ENCODE results near the gene KLK3.

DNA sequence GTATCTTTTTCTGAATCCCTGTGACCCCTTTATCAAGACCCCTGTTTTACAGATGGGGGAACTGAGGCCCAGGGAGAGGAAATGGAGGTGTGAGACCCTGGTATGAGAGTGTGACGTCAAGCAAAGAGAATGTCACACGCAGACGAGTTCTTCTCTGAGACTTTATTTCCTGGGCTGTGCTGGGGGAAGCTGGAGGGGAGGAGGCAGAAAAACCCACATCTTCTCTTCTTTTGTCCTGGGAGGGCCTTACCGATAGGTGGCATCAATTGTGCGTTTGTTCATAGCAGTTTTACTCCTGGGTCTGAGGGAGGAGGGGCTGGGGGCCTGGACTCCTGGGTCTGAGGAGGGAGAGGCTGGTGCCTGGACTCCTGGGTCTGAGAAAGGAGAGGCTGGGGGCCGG, 16.5 kb upstream of the KLK3 start:
- TF ChIP-seq, protein P1, sequence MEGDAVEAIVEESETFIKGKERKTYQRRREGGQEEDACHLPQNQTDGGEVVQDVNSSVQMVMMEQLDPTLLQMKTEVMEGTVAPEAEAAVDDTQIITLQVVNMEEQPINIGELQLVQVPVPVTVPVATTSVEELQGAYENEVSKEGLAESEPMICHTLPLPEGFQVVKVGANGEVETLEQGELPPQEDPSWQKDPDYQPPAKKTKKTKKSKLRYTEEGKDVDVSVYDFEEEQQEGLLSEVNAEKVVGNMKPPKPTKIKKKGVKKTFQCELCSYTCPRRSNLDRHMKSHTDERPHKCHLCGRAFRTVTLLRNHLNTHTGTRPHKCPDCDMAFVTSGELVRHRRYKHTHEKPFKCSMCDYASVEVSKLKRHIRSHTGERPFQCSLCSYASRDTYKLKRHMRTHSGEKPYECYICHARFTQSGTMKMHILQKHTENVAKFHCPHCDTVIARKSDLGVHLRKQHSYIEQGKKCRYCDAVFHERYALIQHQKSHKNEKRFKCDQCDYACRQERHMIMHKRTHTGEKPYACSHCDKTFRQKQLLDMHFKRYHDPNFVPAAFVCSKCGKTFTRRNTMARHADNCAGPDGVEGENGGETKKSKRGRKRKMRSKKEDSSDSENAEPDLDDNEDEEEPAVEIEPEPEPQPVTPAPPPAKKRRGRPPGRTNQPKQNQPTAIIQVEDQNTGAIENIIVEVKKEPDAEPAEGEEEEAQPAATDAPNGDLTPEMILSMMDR (conservative IDR thresholded peaks at IDR 0.05; ENCODE audit: low read depth, low read length), result peak; percentile 17; the same call in 1 of the 2 replicates
- TF ChIP-seq POLR2A (IDR thresholded peaks at IDR 0.05; ENCODE audit: low read depth, low read length) (no peak), FOS (IDR thresholded peaks at IDR 0.05; ENCODE audit: low read depth, low read length) (no peak), RCOR1 (IDR thresholded peaks at IDR 0.05; ENCODE audit: insufficient replicate concordance, low read length) (no peak), MAFK (IDR thresholded peaks at IDR 0.05; ENCODE audit: low read depth, low read length) (no peak), MAZ (IDR thresholded peaks at IDR 0.05; ENCODE audit: borderline replicate concordance, low read depth, low read length) (no peak), SMC3 (IDR thresholded peaks at IDR 0.05; ENCODE audit: low read depth, low read length) (no peak), RAD21 (IDR thresholded peaks at IDR 0.05; ENCODE audit: low read length) (no peak)
- TF ChIP-seq, protein P2, sequence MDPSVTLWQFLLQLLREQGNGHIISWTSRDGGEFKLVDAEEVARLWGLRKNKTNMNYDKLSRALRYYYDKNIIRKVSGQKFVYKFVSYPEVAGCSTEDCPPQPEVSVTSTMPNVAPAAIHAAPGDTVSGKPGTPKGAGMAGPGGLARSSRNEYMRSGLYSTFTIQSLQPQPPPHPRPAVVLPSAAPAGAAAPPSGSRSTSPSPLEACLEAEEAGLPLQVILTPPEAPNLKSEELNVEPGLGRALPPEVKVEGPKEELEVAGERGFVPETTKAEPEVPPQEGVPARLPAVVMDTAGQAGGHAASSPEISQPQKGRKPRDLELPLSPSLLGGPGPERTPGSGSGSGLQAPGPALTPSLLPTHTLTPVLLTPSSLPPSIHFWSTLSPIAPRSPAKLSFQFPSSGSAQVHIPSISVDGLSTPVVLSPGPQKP (IDR thresholded peaks at IDR 0.05; ENCODE audit: borderline replicate concordance, low read depth, low read length), result no peak
- TF ChIP-seq, protein P3, sequence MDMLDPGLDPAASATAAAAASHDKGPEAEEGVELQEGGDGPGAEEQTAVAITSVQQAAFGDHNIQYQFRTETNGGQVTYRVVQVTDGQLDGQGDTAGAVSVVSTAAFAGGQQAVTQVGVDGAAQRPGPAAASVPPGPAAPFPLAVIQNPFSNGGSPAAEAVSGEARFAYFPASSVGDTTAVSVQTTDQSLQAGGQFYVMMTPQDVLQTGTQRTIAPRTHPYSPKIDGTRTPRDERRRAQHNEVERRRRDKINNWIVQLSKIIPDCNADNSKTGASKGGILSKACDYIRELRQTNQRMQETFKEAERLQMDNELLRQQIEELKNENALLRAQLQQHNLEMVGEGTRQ (IDR thresholded peaks at IDR 0.05; ENCODE audit: low read depth, low read length), result no peak
